ENCODE data around the gene LMTK2.
"Not testable (repeated sequence)": the region's sequence is repeated elsewhere in the genome, so short reads cannot be mapped to it uniquely, and the experiment has no call there.

The LMTK2 gene

GRCh38 chr7:98107313-98107721 is 655 bp downstream of the LMTK2 start:
- no peak for DNase-seq

GRCh38 chr7:98110249-98111022 is 3.8 kb downstream of the LMTK2 start:
- no peak for DNase-seq

- no peak for DNase-seq
Measured at GRCh38 chr7:98112077-98112476, 5.4 kb downstream of the LMTK2 start.

- no peak for DNase-seq
Measured at GRCh38 chr7:98115746-98116525, 9.3 kb downstream of the LMTK2 start.

- DNase-seq: no peak
Measured at GRCh38 chr7:98116656-98117461, 10.2 kb downstream of the LMTK2 start.

- DNase-seq: no peak
Measured at GRCh38 chr7:98119256-98119918, 12.7 kb downstream of the LMTK2 start.

GRCh38 chr7:98120559-98120958 is 13.9 kb downstream of the LMTK2 start:
- no peak for DNase-seq

GRCh38 chr7:98121388-98121787 is 14.7 kb downstream of the LMTK2 start:
- not testable (repeated sequence) for DNase-seq

GRCh38 chr7:98123365-98123696 is 16.7 kb downstream of the LMTK2 start:
- DNase-seq: no peak

- DNase-seq: no peak
Measured at GRCh38 chr7:98125759-98126158, 19.1 kb downstream of the LMTK2 start.

- no peak for DNase-seq
Measured at GRCh38 chr7:98126311-98127142, 19.9 kb downstream of the LMTK2 start.

- no peak for DNase-seq
Measured at GRCh38 chr7:98128346-98128745, 21.7 kb downstream of the LMTK2 start.

- no peak for DNase-seq
Measured at GRCh38 chr7:98130959-98131358, 24.3 kb downstream of the LMTK2 start.

- no peak for DNase-seq
Measured at GRCh38 chr7:98133181-98133580, 26.5 kb downstream of the LMTK2 start.

GRCh38 chr7:98133621-98134303 is 27.1 kb downstream of the LMTK2 start:
- no peak for DNase-seq

- DNase-seq: no peak
Measured at GRCh38 chr7:98134420-98135228, 28.0 kb downstream of the LMTK2 start.

GRCh38 chr7:98135984-98136383 is 29.3 kb downstream of the LMTK2 start:
- no peak for DNase-seq

- no peak for DNase-seq
Measured at GRCh38 chr7:98136423-98136822, 29.8 kb downstream of the LMTK2 start.

- no peak for DNase-seq
Measured at GRCh38 chr7:98137134-98137825, 30.6 kb downstream of the LMTK2 start.

- DNase-seq: no peak
Measured at GRCh38 chr7:98137826-98138151, 31.1 kb downstream of the LMTK2 start.
